Lower leg skin (tissue), 3 donors: ENCODE data around the gene NTSR1.

Source experiments
- CTCF ChIP-seq, 3 donors: fragments of 450-650 bp; IDR thresholded peaks; one replicate each; pipeline ENCODE4 v1.5.1; 2016; ENCODE audit warnings: antibody characterized with exemption in 3 of 3, mild to moderate bottlenecking in 3 of 3, moderate library complexity in 2 of 3
- POLR2A ChIP-seq, 2 donors: fragments of 450-650 bp; IDR thresholded peaks; one replicate each; pipeline ENCODE4 v1.6.1; 2016 to 2017; ENCODE audit warnings: antibody characterized with exemption in 2 of 2, mild to moderate bottlenecking in 1 of 2, moderate library complexity in 1 of 2

GRCh38 chr20:62670998-62671397 lies 37.6 kb upstream of the NTSR1 start:
- no peak for TF ChIP-seq CTCF (IDR thresholded peaks at IDR 0.05)
- TF ChIP-seq POLR2A (IDR thresholded peaks at IDR 0.05), result no peak
